ENCODE data around the gene EP400.

EP400 gene

DNA sequence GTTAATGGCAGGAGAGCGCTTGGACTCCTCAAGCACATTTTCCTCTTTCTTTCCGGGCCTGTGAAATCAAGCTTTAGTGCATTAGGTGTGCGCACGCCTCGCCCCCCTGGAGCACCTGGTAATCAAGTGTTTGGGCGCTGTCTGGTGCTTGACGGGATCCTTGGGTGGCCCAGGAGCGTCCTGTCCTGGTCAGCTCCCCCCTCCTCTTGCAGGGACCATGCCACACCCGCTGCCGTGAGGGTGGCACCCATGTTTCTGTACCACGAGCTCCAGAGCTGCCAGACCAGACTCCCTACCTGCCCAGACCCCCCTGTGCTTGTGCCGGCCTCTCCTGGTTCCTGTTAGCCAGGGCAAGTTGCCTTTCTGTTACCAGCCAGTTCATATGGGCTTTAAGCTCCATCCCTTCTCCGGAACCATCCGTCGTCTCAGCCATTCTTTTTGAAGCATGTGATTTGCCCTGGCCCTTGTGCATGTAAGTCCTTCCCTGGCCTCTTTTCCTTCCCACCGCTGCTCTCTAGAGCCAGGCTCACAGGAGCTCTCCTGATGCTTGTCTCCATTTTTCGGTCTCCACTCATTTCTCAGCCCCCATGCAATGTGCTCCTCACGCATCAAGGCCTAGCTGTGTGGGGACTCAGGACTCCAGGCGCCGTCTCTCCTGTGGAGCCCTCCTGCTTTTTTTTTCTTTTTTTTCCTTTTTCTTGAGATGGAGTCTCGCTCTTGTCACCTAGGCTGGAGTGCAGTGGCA lies 66.1 kb downstream of the EP400 start:
- DNase-seq = no peak

DNA sequence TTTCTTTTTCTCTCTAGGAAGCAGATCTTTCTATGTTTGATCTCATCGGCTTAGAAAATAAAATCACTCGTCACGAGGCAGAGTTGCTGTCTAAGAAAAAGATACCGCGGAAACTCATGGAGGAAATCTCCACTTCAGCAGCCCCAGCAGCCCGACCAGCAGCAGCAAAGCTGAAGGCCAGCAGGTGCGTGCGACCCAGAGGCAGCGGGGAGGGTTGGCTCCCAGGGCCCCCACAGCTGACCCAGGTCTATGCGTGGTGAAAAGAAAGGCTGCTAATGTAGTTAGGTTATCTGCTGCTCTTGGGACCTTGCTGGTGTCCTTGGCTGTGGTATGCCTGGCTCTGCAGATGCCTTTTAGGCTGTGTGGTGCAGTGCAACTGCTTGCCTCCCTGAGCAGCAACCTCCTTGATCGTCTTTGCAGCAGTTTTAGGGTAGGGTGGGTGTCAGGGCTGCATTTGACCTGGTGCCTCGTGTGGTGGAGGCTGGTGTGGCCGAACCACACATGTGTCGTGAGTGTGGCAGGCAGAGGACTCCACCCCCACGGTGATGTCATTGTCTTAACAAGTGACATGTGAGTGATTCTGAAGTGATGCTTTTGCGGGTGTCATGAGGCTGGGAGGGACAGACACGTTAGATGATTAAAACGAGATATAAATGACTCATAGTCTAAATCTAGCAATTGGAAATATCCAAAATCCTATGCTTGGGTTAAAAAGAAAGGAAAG lies 68.6 kb downstream of the EP400 start:
- no peak for DNase-seq

- DNase-seq = no peak
Observed at GRCh38 chr12:132019891-132020290, 70.1 kb downstream of the EP400 start.

DNA sequence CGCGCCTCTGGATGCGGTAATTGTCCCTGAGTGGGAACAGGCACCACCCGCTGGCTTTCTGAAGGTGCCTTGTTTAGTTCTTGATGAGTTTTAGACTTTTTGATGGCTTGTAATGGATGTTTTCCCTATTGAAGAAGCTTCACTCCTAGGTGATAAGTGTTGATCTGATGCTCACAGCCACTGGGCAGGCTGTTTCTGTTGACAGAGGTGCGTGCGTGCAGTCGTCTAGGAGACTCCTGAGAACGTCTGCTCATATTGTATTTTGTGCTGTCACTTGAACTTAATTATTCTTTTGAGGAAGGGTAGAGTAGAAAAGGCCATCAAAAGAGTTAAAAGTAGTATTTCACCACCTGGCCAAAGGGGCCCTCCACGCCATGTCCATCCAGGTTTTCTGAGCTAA lies 70.5 kb downstream of the EP400 start:
- no peak for DNase-seq

DNA sequence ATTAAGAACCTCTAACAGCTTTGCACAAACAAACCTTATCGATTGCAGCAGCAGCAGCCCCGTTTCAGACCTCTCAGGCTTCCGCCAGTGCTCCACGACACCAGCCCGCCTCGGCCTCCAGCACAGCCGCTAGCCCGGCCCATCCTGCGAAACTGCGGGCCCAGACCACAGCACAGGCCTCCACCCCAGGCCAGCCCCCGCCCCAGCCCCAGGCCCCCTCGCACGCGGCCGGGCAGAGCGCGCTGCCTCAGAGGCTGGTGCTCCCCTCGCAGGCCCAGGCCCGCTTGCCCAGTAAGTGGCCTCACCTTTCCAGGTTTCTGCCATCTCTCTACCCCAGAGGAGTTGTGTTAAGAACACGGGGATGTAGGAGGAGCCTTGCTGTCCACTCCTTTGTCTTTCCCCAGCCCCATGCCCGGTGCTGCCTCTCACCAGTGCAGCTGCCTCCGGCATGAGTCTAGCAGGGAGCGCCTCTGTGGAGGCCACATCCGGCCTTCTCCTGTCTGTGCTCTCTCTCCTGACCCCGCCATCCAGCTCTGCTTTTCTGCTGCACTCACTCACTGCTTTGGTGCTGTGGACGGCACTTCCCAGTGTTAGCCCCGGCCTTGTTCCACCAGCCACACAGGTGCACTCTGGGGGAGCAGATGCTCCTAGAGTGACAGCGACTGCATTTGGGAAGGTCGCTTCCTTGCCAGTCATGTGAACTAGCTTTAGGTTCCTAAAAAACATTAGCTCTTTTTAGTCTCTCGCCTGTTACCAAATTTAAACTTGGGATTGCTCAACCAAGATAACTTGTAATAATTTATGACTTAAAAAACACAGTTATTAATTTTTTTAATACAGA lies 71.5 kb downstream of the EP400 start:
- no peak for DNase-seq

- no peak for DNase-seq
Observed at GRCh38 chr12:132021965-132022364, 72.2 kb downstream of the EP400 start.

- DNase-seq = no peak
Observed at GRCh38 chr12:132023658-132024057, 73.9 kb downstream of the EP400 start.

DNA sequence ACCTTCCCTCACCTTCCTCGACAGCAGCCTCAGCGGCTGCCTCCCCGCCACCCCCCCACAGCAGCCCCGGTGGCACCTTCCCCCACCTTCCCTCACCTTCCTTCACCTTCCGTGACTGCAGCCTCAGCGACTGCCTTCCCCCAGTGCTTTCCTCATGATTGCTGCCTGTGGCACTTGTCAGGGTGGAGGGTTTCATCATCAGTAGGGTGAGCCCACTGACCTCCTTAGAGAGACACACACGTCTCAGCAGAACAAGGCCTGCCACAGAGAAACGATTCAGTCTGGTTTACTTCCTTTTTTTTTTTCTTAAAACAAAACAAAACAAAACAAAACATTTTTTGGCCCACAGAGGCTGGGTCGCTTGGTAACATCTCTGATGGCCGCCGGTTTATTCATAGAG lies 75.0 kb downstream of the EP400 start:
- no peak for DNase-seq

DNA sequence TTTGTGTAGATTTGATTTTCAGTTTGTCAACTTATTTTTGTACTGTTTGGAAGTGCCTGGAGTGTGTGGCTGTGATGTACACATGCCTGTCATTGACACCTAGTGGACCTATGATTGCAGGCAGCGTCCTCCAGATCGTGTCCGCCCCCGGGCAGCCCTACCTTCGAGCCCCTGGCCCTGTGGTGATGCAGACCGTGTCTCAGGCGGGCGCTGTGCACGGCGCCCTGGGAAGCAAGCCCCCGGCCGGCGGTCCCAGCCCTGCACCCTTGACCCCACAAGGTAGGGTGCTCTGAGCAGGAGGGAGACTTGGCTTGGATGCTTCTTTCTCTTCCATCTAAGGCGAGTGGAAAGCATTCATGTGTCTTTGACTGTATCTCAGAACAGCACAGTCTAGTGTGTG lies 75.8 kb downstream of the EP400 start:
- DNase-seq = no peak

GRCh38 chr12:132026061-132026795 lies 76.5 kb downstream of the EP400 start:
- no peak for DNase-seq

- no peak for DNase-seq
Observed at GRCh38 chr12:132026796-132027500, 77.2 kb downstream of the EP400 start.

DNA sequence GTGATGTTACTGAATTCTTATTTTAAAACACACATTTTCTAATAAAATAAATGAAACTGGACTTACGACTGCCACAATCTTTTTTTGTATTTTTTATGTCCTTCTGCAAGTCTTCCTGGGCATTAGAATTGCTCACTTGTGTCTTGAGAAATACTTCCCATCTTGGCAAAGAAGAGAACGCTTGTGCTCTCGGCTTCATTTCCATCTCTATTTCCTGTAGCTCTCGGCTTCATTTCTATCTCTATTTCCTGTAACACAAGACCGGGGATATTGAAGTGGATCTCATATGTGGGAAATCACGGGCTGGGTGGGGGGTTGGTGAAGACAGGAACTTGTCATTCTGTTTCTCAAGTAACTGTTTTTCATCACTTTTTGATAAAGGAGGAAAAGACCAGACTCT lies 77.9 kb downstream of the EP400 start:
- no peak for DNase-seq

DNA sequence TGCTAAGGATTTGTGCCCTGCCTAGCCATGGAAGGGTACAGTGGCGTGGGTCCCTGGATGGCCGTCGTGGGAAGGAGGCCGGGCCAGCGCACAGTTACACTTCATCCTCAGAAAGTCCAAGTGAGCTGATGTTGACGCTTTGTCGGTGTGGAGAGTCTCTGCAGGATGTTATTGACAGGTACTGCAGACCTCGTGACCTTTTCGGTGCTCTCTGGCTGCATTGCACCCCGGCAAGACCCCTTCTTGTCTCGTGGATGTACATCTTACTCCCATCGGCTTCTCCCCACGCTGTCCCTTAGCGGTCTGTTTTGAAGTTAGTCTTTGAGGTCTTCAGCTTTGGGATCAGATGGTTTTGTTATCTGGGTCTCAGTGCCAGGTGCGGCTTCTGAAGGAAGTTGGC lies 78.4 kb downstream of the EP400 start:
- DNase-seq = no peak

DNA sequence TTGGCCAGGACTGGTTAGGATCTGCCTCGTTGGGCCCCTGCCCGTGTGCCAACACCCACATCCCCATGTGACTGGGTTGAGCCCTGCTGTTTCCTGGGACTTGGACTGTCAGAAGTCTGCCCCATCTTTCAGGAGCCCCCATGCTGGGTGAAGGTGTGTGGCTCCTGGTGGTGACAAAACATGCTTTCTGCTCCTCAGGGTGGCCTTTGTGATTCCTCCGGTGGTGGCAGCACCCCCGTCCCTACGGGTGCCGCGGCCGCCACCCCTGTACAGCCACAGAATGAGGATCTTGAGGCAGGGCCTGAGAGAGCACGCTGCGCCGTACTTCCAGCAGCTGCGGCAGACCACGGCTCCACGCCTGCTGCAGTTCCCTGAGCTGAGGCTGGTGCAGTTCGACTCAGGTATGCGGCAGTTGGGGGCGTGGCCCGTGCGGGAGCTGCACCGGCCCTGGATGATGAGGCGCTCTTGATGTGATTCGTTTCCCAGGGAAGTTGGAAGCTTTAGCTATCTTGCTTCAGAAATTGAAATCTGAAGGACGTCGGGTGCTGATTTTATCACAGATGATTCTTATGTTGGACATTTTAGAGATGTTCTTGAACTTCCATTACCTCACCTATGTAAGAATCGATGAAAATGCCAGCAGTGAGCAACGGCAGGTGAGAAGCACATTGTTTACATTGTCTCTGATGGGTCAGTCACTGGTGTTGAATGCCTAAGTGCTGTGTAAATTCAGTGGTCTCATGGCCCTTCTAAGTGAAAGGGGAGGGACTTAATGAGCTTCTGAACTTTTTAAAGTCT lies 80.0 kb downstream of the EP400 start:
- DNase-seq = no peak

GRCh38 chr12:132030367-132031038 lies 80.8 kb downstream of the EP400 start:
- DNase-seq = peak in 55 of 58 donors; percentile 5 to 86 (median 63)

- DNase-seq = no peak
Observed at GRCh38 chr12:132033627-132034026, 83.9 kb downstream of the EP400 start.

DNA sequence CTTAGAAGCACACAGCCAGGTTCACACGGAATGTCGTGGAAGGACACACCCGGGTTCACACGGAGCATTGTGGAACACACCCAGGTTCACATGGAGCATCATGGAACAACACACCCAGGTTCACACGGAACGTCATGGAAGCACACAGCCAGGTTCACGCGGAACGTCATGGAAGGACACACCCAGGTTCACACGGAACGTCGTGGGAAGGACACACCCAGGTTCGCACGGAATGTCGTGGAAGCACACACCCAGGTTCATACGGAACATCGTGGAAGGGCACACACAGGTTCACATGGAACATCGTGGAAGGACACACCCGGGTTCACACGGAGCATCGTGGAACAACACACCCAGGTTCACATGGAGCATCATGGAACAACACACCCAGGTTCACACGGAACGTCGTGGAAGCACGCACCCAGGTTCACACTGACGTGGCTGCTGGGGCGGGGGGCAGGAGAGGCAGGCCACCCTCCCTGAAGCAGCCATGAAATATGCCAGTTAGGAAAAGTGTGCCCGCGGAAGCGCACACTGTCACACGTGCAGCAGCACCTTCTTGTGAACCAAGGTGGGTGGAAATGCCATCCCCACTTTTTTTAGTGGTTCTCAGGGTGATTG lies 86.4 kb downstream of the EP400 start:
- no peak for DNase-seq

DNA sequence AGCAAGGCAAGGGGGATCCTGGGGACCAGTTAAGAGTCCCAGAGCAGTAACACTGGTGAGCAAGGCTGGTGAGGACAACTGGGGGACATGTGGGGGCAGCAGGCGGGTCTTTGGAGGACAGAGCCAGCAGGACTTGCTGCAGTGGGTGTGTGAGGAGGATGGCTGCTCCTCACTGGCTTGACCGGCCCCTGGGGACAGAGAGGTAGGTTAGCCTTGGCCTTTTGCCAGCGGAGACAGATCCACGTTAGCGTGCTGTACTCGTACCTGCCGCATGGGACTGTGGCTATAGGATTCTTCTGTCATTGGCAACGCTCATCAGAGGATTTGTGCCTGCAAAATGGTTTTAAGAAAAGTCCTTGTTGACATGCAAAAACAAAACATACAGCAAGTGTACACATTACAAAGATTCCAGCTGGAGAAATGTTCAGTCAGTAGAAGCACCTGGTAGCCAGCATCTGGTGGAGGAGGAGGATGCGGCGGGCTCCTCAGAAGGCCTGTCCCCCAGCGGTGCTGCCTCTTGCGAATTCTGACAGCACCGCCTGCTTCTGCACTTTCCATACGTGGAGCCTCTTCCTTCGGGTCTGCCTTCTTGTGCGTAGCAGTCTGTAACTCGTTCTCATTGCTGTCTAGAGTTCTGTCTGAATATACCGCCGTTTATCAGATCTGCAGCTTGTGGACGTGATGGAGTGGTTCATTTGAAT lies 91.3 kb downstream of the EP400 start:
- no peak for DNase-seq

Data from anterior cingulate cortex (tissue), 58 donors.